Kidney (tissue), 22 donors: Measurements from ENCODE around the gene IGFBP5. TPM values are rescaled to one million over a fixed set of nuclear protein-coding genes. Genes with fewer than 3 reads are reported as not detected.

Experiments used
- DNase-seq, 5 donors: peaks; one replicate each; pipeline ENCODE4 v3.0.0-alpha.2; 2013 to 2020
- FAIRE-seq: peaks from 2 replicates; lab custom pipeline; 2012; peaks lifted over from hg19 to GRCh38; lab: Jason Lieb, UNC
- H3K27ac ChIP-seq, 2 donors: one replicate each; pipeline ENCODE4 v1.7.0; 2013; ENCODE audit warnings: low read depth in 2 of 2, low read length in 2 of 2, inconsistent platforms in 1 of 2
- H3K27me3 ChIP-seq: one replicate; pipeline ENCODE4 v1.7.1; 2013; ENCODE audit warnings: low read length, inconsistent platforms; ENCODE audit not compliant: control insufficient read depth, insufficient read depth
- H3K36me3 ChIP-seq, 3 donors: one replicate each; pipeline versions ENCODE4 v1.7.0 to v1.7.1; 2013; ENCODE audit warnings: low read length in 3 of 3, control low read depth in 1 of 3, inconsistent platforms in 1 of 3; ENCODE audit not compliant: insufficient read depth in 3 of 3, control insufficient read depth in 2 of 3
- H3K4me1 ChIP-seq, 3 donors: one replicate each; pipeline versions ENCODE4 v1.7.0 to v1.7.1; 2013; ENCODE audit warnings: low read length in 3 of 3, inconsistent platforms in 1 of 3, low read depth in 1 of 3; ENCODE audit not compliant: control insufficient read depth in 2 of 3, insufficient read depth in 2 of 3
- H3K4me3 ChIP-seq, 3 donors: one replicate each; pipeline versions ENCODE4 v1.7.0 to v1.8.1; 2013; ENCODE audit warnings: low read length in 3 of 3, control low read depth in 1 of 3, inconsistent platforms in 1 of 3
- H3K9ac ChIP-seq, 3 donors: one replicate each; pipeline versions ENCODE4 v1.7.0 to v1.7.1; 2013; ENCODE audit warnings: low read length in 3 of 3, control low read depth in 1 of 3, inconsistent platforms in 1 of 3
- H3K9me3 ChIP-seq, 3 donors: one replicate each; pipeline versions ENCODE4 v1.7.0 to v1.7.1; 2013; ENCODE audit warnings: low read length in 3 of 3, control low read depth in 1 of 3, inconsistent platforms in 1 of 3; ENCODE audit not compliant: control insufficient read depth in 2 of 3, insufficient read depth in 1 of 3
- intact Hi-C: fragments of 100-400 bp; cut with DNase I; formaldehyde crosslinking; loops from one replicate; pipeline ENCODE4 v1.11.1; 2022
- long read RNA-seq, 10 donors: library from polyadenylated mRNA in 1 of 10; unstranded in 1 of 10; transcript quantifications; one replicate each; pipeline ENCODE4 v2.0.0 and lab custom pipeline, GENCODE V29; 2021 to 2026
- polyA plus RNA-seq: library from polyadenylated mRNA; stranded (reverse); fragments of 350-450 nt; fragmentation: Illumina TruSeq; extraction: RNeasy Lipid Tissue Mini Kit (QIAGEN cat#74804); gene quantifications from one replicate; pipeline ENCODE4 v1.2.3, GENCODE V29; 2014; ENCODE audit warnings: low read depth, low replicate concordance; ENCODE audit not compliant: insufficient read depth
- total RNA-seq: library from RNA; stranded (reverse); fragmentation: NEBNext Ultra II Directional; extraction: Animal tissue kit (Norgen Biotek cat#: 25700); gene quantifications from one replicate; pipeline ENCODE4 v1.2.1, GENCODE V29; 2021
- TF ChIP-seq, protein P1 (sequence below): IDR thresholded peaks from 3 replicates; pipeline ENCODE4 v1.5.1; 2012; ENCODE audit warnings: mild to moderate bottlenecking, moderate library complexity, borderline replicate concordance; ENCODE audit not compliant: insufficient read depth; ENCODE audit errors: extremely low read depth
- donor health status: control.
- donor health status: control.
- donor health status: control.
- donor health status: control.
- donor health status: control.
- donor health status: DM: yes; HTN: yes; CAD: no.
- donor health status: Normal renal cell carcinoma (clear cell type).

IGFBP5 gene, protein sequence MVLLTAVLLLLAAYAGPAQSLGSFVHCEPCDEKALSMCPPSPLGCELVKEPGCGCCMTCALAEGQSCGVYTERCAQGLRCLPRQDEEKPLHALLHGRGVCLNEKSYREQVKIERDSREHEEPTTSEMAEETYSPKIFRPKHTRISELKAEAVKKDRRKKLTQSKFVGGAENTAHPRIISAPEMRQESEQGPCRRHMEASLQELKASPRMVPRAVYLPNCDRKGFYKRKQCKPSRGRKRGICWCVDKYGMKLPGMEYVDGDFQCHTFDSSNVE
- 572 TPM for total RNA-seq
- polyA plus RNA-seq = 362 TPM
- long read RNA-seq, donor 1, full-length matches to known transcripts = 80 of 114 reads
- long read RNA-seq, donor 1, partial matches to known transcripts = 34 of 114 reads
- long read RNA-seq, donor 1, other reads (novel, unspliced or antisense) = 0 of 114 reads
- long read RNA-seq, donor 2, full-length matches to known transcripts = 65 of 73 reads
- long read RNA-seq, donor 2, partial matches to known transcripts = 8 of 73 reads
- long read RNA-seq, donor 2, other reads (novel, unspliced or antisense) = 0 of 73 reads
- long read RNA-seq, donor 3, full-length matches to known transcripts = 56 of 72 reads
- long read RNA-seq, donor 3, partial matches to known transcripts = 16 of 72 reads
- long read RNA-seq, donor 3, other reads (novel, unspliced or antisense) = 0 of 72 reads
- long read RNA-seq, donor 4, full-length matches to known transcripts = 92 of 109 reads
- long read RNA-seq, donor 4, partial matches to known transcripts = 17 of 109 reads
- long read RNA-seq, donor 4, other reads (novel, unspliced or antisense) = 0 of 109 reads
- long read RNA-seq, donor 5, full-length matches to known transcripts = 2 of 2 reads
- long read RNA-seq, donor 5, partial matches to known transcripts = 0 of 2 reads
- long read RNA-seq, donor 5, other reads (novel, unspliced or antisense) = 0 of 2 reads
- long read RNA-seq, donor 6, full-length matches to known transcripts = 21 of 32 reads
- long read RNA-seq, donor 6, partial matches to known transcripts = 11 of 32 reads
- long read RNA-seq, donor 6, other reads (novel, unspliced or antisense) = 0 of 32 reads
- long read RNA-seq, donor 7, full-length matches to known transcripts = 9 of 343 reads
- long read RNA-seq, donor 7, partial matches to known transcripts = 5 of 343 reads
- long read RNA-seq, donor 7, other reads (novel, unspliced or antisense) = 329 of 343 reads
- long read RNA-seq, donor 8, full-length matches to known transcripts = 60 of 133 reads
- long read RNA-seq, donor 8, partial matches to known transcripts = 73 of 133 reads
- long read RNA-seq, donor 8, other reads (novel, unspliced or antisense) = 0 of 133 reads
- long read RNA-seq, donor 9, full-length matches to known transcripts = 49 of 62 reads
- long read RNA-seq, donor 9, partial matches to known transcripts = 13 of 62 reads
- long read RNA-seq, donor 9, other reads (novel, unspliced or antisense) = 0 of 62 reads
- long read RNA-seq, donor 10, full-length matches to known transcripts = 83 of 119 reads
- long read RNA-seq, donor 10, partial matches to known transcripts = 36 of 119 reads
- long read RNA-seq, donor 10, other reads (novel, unspliced or antisense) = 0 of 119 reads

DNA sequence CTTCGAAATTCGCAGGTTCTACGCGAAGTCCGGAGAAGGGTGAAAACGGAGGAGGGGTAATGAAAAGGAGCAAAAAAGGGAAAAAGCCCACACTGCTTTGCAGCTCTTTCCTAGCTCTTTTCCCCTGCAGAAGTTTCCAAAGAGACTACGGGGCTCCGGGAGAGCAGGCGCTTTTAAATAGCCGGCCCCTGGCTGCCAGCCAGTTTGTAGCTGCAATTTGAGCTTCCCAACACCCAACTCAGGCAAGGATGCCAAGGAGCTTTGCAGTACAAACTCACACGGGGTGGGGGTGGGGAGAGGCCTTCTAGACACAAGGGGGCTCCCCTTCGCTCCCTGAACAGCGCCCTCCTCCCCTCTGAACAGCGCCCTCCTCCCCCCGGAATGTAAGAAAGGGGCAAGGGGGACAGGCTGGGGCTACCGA, at the start of gene IGFBP5:
Gene IGFBP5, minus strand, starts transcription at position 149 of the 421 bp plus-strand sequence. CDS start 774 bp downstream, outside the sequence.
- no peaks in the 10 kb centered on the region for H3K9me3 ChIP-seq
- H3K4me1 ChIP-seq = peaks cover 11 to 26% (median 12%) of the 10 kb centered on the region in 3 donors
- peak within 1 kb of the TSS; percentile 66 to 70 for H3K27ac ChIP-seq
- FAIRE-seq = no peak
- peak within 1 kb of the TSS; percentile 47 to 72 (median 52) for H3K9ac ChIP-seq
- H3K36me3 ChIP-seq = no peaks in the 10 kb centered on the region
- DNase-seq = peak; percentile 91 to 97 (median 95)
- TF ChIP-seq, protein P1, sequence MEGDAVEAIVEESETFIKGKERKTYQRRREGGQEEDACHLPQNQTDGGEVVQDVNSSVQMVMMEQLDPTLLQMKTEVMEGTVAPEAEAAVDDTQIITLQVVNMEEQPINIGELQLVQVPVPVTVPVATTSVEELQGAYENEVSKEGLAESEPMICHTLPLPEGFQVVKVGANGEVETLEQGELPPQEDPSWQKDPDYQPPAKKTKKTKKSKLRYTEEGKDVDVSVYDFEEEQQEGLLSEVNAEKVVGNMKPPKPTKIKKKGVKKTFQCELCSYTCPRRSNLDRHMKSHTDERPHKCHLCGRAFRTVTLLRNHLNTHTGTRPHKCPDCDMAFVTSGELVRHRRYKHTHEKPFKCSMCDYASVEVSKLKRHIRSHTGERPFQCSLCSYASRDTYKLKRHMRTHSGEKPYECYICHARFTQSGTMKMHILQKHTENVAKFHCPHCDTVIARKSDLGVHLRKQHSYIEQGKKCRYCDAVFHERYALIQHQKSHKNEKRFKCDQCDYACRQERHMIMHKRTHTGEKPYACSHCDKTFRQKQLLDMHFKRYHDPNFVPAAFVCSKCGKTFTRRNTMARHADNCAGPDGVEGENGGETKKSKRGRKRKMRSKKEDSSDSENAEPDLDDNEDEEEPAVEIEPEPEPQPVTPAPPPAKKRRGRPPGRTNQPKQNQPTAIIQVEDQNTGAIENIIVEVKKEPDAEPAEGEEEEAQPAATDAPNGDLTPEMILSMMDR = no peak
- intact Hi-C loops = loop anchor here (5.0 to 10.0 kb wide), 2 partner anchors 489 to 817 kb away; no protein-coding TSS in a partner anchor
- H3K27me3 ChIP-seq = no peaks in the 10 kb centered on the region
- peak within 1 kb of the TSS; percentile 71 to 73 (median 71) for H3K4me3 ChIP-seq

DNA sequence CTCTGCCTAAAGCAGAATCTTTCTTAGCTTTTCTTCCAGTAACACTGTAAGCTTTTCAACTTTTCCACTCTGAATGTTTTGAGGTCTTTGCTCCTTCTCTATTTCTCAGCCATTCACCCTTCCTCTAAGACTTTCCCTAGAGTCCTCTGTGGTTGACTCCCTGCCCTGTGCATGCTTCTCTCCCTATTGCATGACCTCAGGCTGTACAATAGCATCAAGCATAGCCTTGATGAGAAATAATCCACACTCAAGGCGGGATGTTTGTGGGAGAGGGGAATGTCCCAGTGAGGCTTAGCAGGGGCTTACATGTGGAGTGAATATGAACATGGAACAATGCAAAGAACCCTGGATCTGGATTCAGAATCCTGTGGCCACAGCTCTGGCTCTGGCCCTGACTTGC, 48.4 kb upstream of the IGFBP5 start:
- DNase-seq (no peak), FAIRE-seq (no peak)
- no peaks in the 10 kb centered on the region for H3K27me3 ChIP-seq
- H3K9ac ChIP-seq = no peak overlapping the region
- peaks cover 0 to 7% (median 0%) of the 10 kb centered on the region in 3 donors for H3K4me1 ChIP-seq
- TF ChIP-seq, protein P1 = no peak
- intact Hi-C loops = no loop called here
- no peak overlapping the region for H3K4me3 ChIP-seq
- H3K9me3 ChIP-seq = no peaks in the 10 kb centered on the region
- H3K36me3 ChIP-seq = no peaks in the 10 kb centered on the region
- H3K27ac ChIP-seq = no peak overlapping the region

DNA sequence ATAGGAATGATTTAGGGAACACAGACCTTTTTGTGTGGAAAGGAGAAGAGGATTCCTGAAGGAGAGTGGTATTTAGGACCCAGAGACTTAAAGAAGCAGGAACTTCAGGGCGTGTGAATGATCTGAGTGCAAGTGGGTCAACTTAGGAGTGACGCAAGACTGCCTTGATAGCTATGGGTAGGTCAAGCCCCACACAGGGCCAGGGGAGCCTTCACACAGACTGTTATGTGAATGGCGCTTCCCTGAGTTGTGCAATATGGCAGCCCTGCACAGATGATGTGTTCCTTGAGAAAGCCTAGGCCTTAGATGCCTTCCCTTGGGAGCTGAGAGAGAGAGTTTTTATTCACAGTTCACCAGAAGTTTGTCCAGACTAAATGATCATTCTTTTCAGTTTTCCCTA, 47.1 kb upstream of the IGFBP5 start:
- intact Hi-C loops = no loop called here
- no peak for FAIRE-seq
- TF ChIP-seq, protein P1 = no peak

More for the DNA sequence above, 47.1 kb upstream of the IGFBP5 start:
- no peak overlapping the region for H3K4me3 ChIP-seq
- H3K4me1 ChIP-seq = peaks cover 0 to 7% (median 0%) of the 10 kb centered on the region in 3 donors
- H3K9me3 ChIP-seq = no peaks in the 10 kb centered on the region
- H3K9ac ChIP-seq = no peak overlapping the region
- H3K27ac ChIP-seq = no peak overlapping the region
- no peaks in the 10 kb centered on the region for H3K27me3 ChIP-seq
- peak in 1 of 5 donors; percentile 74 for DNase-seq
- H3K36me3 ChIP-seq = no peaks in the 10 kb centered on the region
